ENCODE data around the gene DRC3.

The DRC3 gene, protein sequence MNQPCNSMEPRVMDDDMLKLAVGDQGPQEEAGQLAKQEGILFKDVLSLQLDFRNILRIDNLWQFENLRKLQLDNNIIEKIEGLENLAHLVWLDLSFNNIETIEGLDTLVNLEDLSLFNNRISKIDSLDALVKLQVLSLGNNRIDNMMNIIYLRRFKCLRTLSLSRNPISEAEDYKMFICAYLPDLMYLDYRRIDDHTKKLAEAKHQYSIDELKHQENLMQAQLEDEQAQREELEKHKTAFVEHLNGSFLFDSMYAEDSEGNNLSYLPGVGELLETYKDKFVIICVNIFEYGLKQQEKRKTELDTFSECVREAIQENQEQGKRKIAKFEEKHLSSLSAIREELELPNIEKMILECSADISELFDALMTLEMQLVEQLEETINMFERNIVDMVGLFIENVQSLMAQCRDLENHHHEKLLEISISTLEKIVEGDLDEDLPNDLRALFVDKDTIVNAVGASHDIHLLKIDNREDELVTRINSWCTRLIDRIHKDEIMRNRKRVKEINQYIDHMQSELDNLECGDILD

GRCh38 chr17:17972126-17972951, at the start of gene DRC3, which contains the start of gene TOM1L2:
TSS of gene DRC3 (plus strand) at chr17:17972862. CDS start at chr17:17977599, 4,737 bp downstream.
TSS of gene TOM1L2 (minus strand) at chr17:17972400. CDS start at chr17:17972313, 87 bp downstream.
- DNase-seq (ENCODE audit: low read depth), result peak; percentile 100
- H3K4me3 ChIP-seq (ENCODE audit: low read depth, low read length), result peak within 1 kb of the TSS; percentile 91
- TF ChIP-seq, protein P1, sequence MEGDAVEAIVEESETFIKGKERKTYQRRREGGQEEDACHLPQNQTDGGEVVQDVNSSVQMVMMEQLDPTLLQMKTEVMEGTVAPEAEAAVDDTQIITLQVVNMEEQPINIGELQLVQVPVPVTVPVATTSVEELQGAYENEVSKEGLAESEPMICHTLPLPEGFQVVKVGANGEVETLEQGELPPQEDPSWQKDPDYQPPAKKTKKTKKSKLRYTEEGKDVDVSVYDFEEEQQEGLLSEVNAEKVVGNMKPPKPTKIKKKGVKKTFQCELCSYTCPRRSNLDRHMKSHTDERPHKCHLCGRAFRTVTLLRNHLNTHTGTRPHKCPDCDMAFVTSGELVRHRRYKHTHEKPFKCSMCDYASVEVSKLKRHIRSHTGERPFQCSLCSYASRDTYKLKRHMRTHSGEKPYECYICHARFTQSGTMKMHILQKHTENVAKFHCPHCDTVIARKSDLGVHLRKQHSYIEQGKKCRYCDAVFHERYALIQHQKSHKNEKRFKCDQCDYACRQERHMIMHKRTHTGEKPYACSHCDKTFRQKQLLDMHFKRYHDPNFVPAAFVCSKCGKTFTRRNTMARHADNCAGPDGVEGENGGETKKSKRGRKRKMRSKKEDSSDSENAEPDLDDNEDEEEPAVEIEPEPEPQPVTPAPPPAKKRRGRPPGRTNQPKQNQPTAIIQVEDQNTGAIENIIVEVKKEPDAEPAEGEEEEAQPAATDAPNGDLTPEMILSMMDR (IDR thresholded peaks at IDR 0.05; ENCODE audit: low read depth, low read length, missing control alignments), result no peak

DNA sequence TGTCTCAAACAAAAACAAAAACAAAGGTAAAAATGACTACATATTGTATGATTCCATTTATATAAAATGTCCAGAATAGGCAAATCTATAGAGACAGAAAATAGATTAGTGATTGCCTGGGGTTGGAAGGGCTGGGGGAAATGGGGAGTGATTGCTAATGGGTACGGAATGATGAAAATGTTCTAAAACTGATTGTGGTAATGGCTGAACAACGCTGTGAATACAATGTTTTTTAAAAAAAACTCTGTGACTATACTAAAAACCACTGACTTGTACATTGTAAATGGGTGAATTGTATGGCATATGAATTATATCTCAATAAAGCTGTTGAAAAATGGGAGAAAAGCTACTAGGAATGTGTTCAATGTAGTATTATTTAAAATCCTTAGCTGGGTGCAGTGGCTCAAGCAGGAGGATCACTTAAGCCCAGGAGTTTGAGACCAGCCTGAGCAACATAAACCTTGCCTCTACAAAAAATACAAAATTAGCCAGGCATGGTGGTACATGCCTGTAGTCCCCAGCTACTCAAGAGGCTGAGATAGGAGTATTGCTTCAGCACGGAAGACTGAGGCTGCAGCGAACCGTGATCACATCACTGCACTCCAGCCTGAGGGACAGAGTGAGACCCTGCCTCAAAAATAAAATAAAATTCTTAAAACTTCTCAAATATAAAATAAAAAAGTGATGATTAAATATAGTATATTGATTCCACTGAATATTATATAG, 48.4 kb upstream of the DRC3 start:
- no peak overlapping the region for H3K4me3 ChIP-seq (ENCODE audit: low read depth, low read length)
- TF ChIP-seq, protein P1 (IDR thresholded peaks at IDR 0.05; ENCODE audit: low read depth, low read length, missing control alignments), result no peak
- DNase-seq (ENCODE audit: low read depth), result no peak

GRCh38 chr17:17924857-17925250, 47.8 kb upstream of the DRC3 start:
- H3K4me3 ChIP-seq (ENCODE audit: low read depth, low read length), result no peak overlapping the region
- DNase-seq (ENCODE audit: low read depth), result no peak
- TF ChIP-seq, protein P1 (IDR thresholded peaks at IDR 0.05; ENCODE audit: low read depth, low read length, missing control alignments), result no peak

DNA sequence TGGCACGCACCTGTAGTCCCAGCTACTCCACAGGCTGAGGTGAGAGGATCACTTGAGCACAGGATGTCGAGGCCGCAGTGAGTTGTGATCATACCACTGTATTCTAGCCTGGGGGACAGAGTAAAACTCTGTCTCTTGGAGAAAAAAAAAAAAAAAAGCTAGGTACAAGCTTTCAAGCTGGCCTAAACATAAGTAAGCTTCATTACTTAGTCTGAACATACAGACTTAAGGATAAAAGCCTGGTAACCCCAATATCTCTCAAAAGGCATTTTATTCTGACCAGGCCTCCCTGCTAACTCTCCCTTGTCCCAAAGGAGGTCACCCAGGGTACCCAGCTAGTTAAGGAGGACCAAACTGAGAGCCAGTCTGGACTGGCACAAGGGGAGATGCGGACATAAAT, 46.6 kb upstream of the DRC3 start:
- H3K4me3 ChIP-seq (ENCODE audit: low read depth, low read length), result no peak overlapping the region
- TF ChIP-seq, protein P1 (IDR thresholded peaks at IDR 0.05; ENCODE audit: low read depth, low read length, missing control alignments), result no peak
- DNase-seq (ENCODE audit: low read depth), result no peak

GRCh38 chr17:17926840-17927449, 45.7 kb upstream of the DRC3 start:
- DNase-seq (ENCODE audit: low read depth), result no peak
- TF ChIP-seq, protein P1 (IDR thresholded peaks at IDR 0.05; ENCODE audit: low read depth, low read length, missing control alignments), result no peak
- no peak overlapping the region for H3K4me3 ChIP-seq (ENCODE audit: low read depth, low read length)
